SIG-M5 (cell line): ENCODE data around the gene ENOX2.

ENCODE experiments used
- DNase-seq: peaks from one replicate; lab custom pipeline; 2025; lab: John Stamatoyannopoulos, UW

ENOX2 gene

DNA sequence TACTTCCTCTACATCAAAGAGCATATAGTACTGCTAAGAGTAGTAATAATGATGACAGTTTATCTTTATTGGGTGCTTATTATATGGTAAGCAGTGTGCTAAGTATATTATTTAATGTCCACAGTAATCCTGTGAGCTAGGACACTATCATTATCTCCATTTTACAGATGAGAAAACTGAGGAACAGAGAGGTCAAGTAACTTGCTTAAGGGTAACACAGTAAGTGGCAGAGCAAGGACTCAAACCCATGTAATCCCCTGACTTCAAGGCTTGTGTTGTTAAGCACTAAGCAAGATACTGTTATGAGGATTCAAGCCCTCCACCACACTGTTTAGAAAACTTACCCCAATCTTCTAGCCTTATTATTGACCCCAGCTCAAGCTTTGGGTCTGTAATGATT lies 202.4 kb downstream of the ENOX2 start:
- no peak for DNase-seq

DNA sequence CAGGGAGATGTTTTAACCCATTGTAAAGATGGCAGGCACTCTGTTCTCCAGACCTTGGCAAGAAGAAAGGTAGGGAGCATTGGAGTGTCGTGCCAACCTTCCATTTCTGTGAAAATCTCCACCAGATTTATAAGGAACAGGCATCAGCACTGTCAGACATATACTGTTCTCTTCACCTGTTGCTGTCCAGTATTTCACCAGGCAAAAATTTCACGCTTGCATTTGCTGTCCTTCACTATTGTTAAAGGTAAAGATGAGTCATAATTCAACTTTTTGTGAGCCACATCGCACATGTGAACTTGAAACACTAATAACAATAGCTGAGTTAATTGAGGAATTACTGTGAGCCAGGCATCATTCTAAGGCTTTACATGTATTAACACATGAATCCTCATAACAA lies 203.4 kb downstream of the ENOX2 start:
- DNase-seq, result no peak

GRCh38 chrX:130696542-130696941 lies 206.5 kb downstream of the ENOX2 start:
- DNase-seq, result no peak

DNA sequence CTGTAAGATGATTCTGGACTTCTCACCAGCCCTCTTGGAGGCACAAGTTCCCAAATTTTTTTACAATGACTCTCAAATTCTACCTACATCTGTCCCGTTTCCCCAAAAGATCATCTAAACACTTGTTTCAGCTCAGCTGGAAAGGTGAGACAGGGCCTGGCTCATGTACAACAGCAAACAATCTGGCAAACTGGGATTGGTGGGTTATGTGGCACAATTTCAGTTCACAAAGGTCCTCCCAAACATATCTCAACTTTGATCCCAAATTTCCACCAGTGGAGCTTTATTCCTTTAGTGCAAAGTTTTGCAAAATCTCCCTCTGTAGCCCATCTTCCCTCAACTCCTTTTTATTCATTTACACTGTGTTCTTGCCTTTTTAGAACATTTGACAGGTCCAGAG lies 207.1 kb downstream of the ENOX2 start:
- no peak for DNase-seq

DNA sequence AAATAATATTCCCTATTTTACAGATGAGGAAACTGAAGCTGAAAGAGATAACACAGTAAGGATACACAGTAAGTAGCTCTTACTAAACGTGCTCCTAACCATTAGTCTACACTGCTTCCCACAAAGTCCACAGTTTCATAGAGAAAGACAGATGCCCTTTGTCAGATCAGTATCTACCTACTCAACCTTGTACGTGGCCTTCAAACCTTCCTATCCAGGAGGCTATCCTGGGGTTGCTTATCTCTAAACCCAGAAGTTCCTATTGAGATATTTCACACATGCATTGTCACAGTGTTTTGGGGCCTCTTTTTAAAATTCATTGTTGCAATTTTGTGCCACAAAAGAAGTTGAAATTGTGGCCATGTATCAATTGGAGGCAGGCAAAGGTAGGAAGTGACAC lies 208.0 kb downstream of the ENOX2 start:
- no peak for DNase-seq

DNA sequence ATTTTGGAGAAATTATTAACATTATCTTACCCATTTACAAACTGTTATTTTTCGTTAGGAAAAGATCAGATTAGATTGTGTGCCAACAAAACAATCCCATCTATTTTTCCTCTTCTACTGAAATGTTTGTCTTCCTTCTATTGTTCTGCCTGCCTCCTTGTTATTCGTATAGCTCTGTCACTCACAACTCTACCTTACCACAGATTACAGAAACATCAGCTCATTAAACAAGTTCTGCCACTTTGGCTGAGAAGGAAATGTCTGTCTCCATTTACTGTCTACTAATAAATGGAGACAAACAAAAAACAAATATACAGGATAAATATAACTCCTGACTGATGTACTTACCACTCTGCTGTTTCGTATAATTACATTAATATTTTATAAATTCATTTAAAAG lies 211.4 kb downstream of the ENOX2 start:
- no peak for DNase-seq

DNA sequence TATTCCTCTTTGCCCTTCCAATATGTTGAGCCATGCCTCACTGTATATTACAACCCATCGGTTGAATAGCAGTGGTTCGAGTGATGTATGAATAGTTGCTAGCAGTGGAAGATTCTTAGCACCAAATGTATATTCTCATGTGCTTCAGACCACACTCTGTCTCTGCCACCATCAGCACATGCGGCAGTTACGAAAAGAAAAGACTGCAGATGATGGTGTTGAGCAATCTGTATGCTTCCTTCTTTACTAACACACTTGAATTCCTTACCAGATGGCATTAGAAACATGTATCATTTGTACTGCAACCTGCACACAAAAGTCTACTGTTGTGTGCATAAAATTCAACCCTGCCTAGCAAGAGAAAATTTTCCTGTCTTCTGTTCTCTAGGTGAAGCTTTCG lies 214.6 kb downstream of the ENOX2 start:
- DNase-seq, result no peak

DNA sequence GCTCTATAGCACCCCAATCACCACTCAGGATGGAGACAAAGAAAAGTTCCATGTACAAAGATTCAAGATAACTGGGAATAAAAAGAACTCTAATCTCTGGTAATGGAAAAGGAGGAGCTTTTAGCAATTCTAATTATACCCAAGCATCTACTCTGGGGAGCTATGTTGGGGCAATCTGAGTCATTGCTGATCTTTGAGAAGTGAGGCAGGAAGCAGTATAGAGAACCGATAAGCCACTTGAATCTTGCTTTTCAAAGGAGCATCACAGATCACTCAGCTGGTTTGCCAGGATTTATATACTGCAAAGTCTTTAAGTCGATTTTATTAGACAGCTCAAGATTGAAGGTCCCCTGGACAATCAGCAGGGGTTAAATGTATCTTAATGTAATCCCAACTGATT lies 220.0 kb downstream of the ENOX2 start:
- DNase-seq, result no peak

GRCh38 chrX:130680164-130681035 lies 222.6 kb downstream of the ENOX2 start:
- no peak for DNase-seq

- DNase-seq, result no peak
These were observed 226.1 kb downstream of the ENOX2 start for GRCh38 chrX:130676861-130677260.

DNA sequence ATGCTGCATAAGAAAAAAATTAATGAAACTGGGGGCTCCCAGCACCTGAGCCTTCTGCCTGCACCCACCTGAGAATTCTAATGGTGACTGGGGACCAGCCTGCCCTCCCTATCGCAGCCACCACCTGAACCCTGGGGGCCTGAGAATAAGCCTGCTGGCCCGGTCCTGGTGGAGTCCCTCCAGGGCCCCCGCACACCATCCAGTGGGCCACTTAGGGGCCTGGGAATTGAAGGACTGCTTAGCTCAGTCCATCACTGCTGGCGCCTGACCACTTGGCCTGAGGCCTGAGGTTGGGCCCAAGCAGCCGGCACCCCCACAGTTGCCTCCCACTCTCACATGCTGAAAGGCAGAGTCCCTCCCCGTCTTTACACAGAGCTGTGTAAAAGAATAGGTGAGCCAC lies 230.8 kb downstream of the ENOX2 start:
- DNase-seq, result no peak

DNA sequence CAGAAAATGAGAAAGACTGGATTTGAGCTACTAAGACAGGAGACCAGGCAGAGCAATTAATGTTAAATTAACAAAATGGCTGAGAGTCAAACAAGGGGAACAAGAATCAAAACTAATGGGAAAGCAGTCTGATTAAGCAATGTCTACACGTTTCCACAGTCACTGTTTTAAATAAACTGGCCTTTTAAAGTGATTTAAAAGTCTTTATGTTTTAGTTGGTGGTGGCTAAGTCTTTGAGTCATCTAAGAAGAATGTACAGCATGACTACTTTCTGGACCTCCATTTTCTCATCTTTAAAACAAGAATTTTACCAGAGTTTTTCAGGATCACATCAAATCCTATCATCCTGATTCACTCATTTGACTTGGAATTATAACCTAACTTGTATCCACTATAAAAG lies 233.8 kb downstream of the ENOX2 start:
- DNase-seq, result no peak

- DNase-seq, result no peak
These were observed 237.7 kb downstream of the ENOX2 start for GRCh38 chrX:130665263-130665662.

GRCh38 chrX:130658310-130658709 lies 244.7 kb downstream of the ENOX2 start:
- DNase-seq, result no peak

DNA sequence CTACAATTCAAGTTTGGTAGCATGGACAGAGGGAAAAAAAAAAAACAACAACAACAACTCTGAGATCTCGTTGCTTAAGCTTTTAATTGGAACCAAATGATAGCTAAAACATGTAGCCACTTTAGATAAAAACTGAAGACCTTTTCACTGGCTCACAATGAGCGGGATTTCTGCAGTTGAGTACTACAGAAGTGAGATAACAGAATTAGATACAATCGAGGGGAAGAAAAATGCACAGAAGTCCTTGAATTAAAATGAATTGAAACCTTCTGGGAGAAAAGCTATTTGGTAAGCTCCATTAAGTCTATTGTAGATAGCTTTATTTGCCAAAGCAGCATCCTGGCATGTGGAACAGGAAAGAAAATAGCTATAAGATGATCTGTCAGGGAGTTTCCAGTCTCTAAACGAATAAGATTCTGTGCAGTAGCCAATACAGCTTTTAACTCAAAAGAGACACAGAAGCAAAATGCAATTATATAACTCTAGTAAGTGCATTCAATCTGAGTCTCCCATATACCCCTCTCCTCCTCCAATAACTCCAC lies 248.5 kb downstream of the ENOX2 start:
- DNase-seq, result no peak

DNA sequence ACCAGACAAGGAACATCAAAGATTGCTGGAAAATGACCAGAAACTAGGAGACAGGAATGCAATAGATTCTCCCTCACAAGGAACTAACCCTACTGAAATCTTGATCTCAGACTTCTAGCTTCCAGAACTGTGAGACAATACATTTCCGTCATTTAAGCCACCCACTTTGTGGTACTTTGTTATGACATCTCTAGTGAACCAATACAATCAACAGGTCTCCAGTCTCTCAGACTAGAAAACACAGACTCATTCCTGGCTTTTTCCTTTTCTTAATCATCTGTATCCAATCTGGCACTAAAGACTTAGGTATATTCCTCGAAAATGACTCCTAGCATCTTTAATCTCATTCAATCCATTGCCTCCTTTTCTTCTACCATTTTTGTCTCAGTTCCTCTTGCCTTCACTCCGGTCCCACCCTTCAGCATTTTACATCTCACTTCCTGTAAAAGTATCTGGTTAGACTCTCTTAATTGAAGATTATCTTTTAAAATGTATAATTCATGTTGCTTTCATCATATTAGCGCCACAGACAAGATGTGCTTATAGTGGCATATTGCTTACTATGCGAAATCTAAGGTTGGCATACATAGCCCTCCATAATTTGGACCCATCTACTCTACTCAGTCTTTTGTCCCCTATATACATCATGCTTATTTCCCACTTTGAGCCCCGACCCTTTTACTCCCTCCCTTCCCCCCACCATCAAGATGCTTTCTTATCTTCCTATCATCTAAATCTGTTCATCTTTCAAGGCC lies 250.0 kb downstream of the ENOX2 start:
- no peak for DNase-seq

DNA sequence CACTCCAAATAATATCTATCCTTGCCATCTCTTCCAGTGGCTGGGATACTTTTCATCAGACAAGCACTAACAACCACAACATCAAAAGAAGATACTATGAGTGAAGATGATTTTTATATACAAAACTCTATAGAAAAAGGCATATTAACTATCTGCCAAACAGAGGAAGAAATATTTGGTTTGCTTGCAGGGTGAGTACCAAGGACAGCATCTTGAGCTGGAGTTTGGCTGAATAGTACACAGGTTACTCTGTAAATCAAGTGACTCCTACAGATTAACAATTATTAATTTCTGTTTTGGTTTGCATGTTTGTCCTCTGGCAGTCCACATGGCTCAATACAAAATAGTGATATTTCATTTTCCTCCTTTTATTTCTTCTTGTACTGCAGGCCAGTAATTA lies 253.3 kb downstream of the ENOX2 start:
- DNase-seq, result no peak

GRCh38 chrX:130647468-130647867 lies 255.5 kb downstream of the ENOX2 start:
- no peak for DNase-seq

DNA sequence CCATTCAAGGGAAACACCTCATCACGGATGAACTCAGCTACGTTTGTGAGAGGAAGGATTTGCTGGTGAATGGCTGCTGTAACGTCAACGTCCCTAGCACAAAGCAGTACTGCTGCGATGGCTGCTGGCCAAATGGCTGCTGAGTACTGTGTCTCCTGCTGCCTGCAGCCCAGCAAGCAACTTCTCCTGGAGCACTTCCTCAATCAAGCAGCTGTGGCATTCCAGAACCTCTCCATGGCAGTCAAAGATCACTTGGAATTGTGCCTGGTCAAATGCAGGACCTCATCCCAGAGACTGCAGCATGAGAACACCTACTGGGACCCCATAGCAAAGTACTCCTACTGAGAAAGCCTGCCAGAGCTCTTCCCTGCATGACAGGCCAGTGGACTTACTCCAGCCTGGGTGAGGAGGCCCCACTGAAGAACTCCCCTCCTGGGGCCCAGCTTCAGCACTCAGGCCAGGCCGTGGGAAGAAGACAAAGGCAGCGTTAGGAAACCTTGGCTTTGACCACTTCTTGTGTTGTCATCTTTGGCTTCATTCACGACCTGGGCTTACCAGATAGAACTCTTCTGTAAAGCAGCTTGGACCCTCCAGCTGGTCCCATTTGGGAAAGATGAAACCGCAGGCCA lies 256.9 kb downstream of the ENOX2 start:
- no peak for DNase-seq

GRCh38 chrX:130637591-130637990 lies 265.4 kb downstream of the ENOX2 start:
- DNase-seq, result no peak

DNA sequence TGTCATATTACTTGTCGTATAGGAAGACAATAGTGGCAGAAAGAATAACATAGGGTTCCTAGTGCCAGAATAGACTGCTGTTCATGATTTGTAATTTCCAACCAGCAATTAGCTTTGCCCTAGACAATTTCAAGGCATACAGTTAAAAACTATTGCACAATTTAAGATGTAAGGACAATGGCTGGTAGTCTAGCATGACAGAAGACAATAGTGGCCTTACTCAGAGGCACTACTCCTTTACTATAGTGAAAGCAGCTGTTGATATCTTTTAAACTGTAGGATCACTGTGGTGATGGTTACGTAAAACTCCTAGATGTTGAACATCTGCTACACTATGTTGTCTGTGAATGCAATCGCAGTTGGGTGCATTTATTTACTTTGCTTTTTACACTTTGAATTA lies 266.7 kb downstream of the ENOX2 start:
- no peak for DNase-seq

- DNase-seq, result no peak
These were observed 272.0 kb downstream of the ENOX2 start for GRCh38 chrX:130631011-130631410.

- DNase-seq, result no peak
These were observed 274.5 kb downstream of the ENOX2 start for GRCh38 chrX:130628516-130628915.
